Measurements from ENCODE around the gene TEX2.

DNA sequence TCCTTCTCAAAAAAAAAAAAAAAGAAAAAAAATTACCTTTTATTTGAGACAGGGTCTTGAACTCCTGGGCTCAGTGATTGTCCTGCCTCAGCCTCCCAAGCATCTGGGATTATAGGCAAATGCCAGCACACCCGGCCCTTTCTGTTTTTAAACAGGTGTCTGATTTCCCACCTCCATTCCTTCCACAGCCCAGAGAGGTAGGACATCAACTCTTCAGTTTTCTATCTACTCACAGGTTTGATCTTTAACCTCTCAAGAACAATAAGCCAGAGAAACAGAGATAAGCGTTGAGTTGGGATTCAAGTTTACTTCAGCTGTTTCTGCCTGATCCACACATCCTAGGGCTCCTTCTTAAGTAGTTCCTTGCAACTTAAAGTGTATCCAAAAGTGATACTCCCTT lies 41.5 kb upstream of the TEX2 start:
- TF ChIP-seq, protein P1, sequence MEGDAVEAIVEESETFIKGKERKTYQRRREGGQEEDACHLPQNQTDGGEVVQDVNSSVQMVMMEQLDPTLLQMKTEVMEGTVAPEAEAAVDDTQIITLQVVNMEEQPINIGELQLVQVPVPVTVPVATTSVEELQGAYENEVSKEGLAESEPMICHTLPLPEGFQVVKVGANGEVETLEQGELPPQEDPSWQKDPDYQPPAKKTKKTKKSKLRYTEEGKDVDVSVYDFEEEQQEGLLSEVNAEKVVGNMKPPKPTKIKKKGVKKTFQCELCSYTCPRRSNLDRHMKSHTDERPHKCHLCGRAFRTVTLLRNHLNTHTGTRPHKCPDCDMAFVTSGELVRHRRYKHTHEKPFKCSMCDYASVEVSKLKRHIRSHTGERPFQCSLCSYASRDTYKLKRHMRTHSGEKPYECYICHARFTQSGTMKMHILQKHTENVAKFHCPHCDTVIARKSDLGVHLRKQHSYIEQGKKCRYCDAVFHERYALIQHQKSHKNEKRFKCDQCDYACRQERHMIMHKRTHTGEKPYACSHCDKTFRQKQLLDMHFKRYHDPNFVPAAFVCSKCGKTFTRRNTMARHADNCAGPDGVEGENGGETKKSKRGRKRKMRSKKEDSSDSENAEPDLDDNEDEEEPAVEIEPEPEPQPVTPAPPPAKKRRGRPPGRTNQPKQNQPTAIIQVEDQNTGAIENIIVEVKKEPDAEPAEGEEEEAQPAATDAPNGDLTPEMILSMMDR (IDR thresholded peaks at IDR 0.05; ENCODE audit: insufficient read depth, low read length) = no peak
- TF ChIP-seq SPI1 (IDR thresholded peaks at IDR 0.05; ENCODE audit: borderline replicate concordance, low read depth) (no peak), POLR2AphosphoS5 (IDR thresholded peaks at IDR 0.05; ENCODE audit: low read depth) (no peak), GABPA (IDR thresholded peaks at IDR 0.05; ENCODE audit: low read depth) (no peak), REST (IDR thresholded peaks at IDR 0.05; ENCODE audit: insufficient replicate concordance, low read depth) (no peak)

Measured in HL-60 (cell line).